Activated naive CD4-positive, alpha-beta T cell treated with anti-CD3 and anti-CD28 coated beads, Interleukin-2, amount 10 ng/mL, durations not matched to agents 7 days and 5 days (primary cell): ENCODE results near the gene GGT1.
"Not testable (repeated sequence)": the region's sequence is repeated elsewhere in the genome, so short reads cannot be mapped to it uniquely, and the experiment has no call there.

Experiments used
- CTCF ChIA-PET: fragments of 350-600 bp; sonication (Branson Sonifier 250); formaldehyde crosslinking; loops from one replicate; lab custom pipeline; 2021; ENCODE audit warnings: antibody characterized with exemption; lab: Charles Lee
- DNase-seq: peaks from one replicate; pipeline ENCODE4 v3.0.0-alpha.2; 2020
- H3K27ac Mint-ChIP-seq: one replicate; pipeline ENCODE4 v1.8.0; 2021; ENCODE audit warnings: mild to moderate bottlenecking, moderate library complexity, mixed read lengths
- H3K27me3 Mint-ChIP-seq: one replicate; pipeline ENCODE4 v1.8.0; 2021; ENCODE audit warnings: mild to moderate bottlenecking, mixed read lengths
- H3K36me3 Mint-ChIP-seq: one replicate; pipeline ENCODE4 v1.8.0; 2021; ENCODE audit warnings: mixed read lengths
- H3K4me1 Mint-ChIP-seq: one replicate; pipeline ENCODE4 v1.8.0; 2021; ENCODE audit warnings: mixed read lengths
- H3K4me3 Mint-ChIP-seq: one replicate; pipeline ENCODE4 v1.8.0; 2021; ENCODE audit warnings: mild to moderate bottlenecking, moderate library complexity, mixed read lengths
- H3K9me3 Mint-ChIP-seq: one replicate; pipeline ENCODE4 v1.8.0; 2021; ENCODE audit warnings: mixed read lengths

Gene GGT1

GRCh38 chr22:24588757-24589481, 14.1 kb upstream of the GGT1 start:
- no peak overlapping the region for H3K4me3 Mint-ChIP-seq
- H3K4me1 Mint-ChIP-seq = peaks cover 8% of the 10 kb centered on the region
- H3K27me3 Mint-ChIP-seq = peaks cover 35% of the 10 kb centered on the region
- CTCF ChIA-PET = no interaction called here
- H3K36me3 Mint-ChIP-seq = no peaks in the 10 kb centered on the region
- no peaks in the 10 kb centered on the region for H3K9me3 Mint-ChIP-seq
- H3K27ac Mint-ChIP-seq = no peak overlapping the region
- no peak for DNase-seq

GRCh38 chr22:24589518-24590030, 13.4 kb upstream of the GGT1 start:
- Mint-ChIP-seq H3K9me3 (no peaks in the 10 kb centered on the region), H3K4me3 (no peak overlapping the region), H3K36me3 (no peaks in the 10 kb centered on the region), H3K27ac (no peak overlapping the region), H3K4me1 (peaks cover 7% of the 10 kb centered on the region), H3K27me3 (peaks cover 41% of the 10 kb centered on the region)
- no peak for DNase-seq
- CTCF ChIA-PET = no interaction called here

- no peak overlapping the region for H3K4me3 Mint-ChIP-seq
- peaks cover 6% of the 10 kb centered on the region for H3K4me1 Mint-ChIP-seq
- peaks cover 45% of the 10 kb centered on the region for H3K27me3 Mint-ChIP-seq
- H3K36me3 Mint-ChIP-seq = no peaks in the 10 kb centered on the region
- H3K27ac Mint-ChIP-seq = no peak overlapping the region
- no peaks in the 10 kb centered on the region for H3K9me3 Mint-ChIP-seq
- CTCF ChIA-PET = no interaction called here
- no peak for DNase-seq
Measured at GRCh38 chr22:24590596-24591173, 12.3 kb upstream of the GGT1 start.

GRCh38 chr22:24591286-24591830, 11.6 kb upstream of the GGT1 start:
- peaks cover 6% of the 10 kb centered on the region for H3K4me1 Mint-ChIP-seq
- DNase-seq = no peak
- no peak overlapping the region for H3K27ac Mint-ChIP-seq
- CTCF ChIA-PET = no interaction called here
- no peak overlapping the region for H3K4me3 Mint-ChIP-seq
- H3K36me3 Mint-ChIP-seq = no peaks in the 10 kb centered on the region
- H3K9me3 Mint-ChIP-seq = no peaks in the 10 kb centered on the region
- peaks cover 45% of the 10 kb centered on the region for H3K27me3 Mint-ChIP-seq

GRCh38 chr22:24592058-24592850, 10.7 kb upstream of the GGT1 start:
- CTCF ChIA-PET = no interaction called here
- H3K36me3 Mint-ChIP-seq = no peaks in the 10 kb centered on the region
- no peak overlapping the region for H3K27ac Mint-ChIP-seq
- peak overlapping the region; percentile 77 for H3K4me3 Mint-ChIP-seq
- no peaks in the 10 kb centered on the region for H3K9me3 Mint-ChIP-seq
- H3K27me3 Mint-ChIP-seq = peaks cover 45% of the 10 kb centered on the region
- H3K4me1 Mint-ChIP-seq = peaks cover 6% of the 10 kb centered on the region
- no peak for DNase-seq

- CTCF ChIA-PET = no interaction called here
Measured at GRCh38 chr22:24592851-24593558, 10.0 kb upstream of the GGT1 start, which contains the start of gene LRRC75B. LRRC75B (minus strand) TSS chr22:24593073; CDS start chr22:24593039, 34 bp downstream.

GRCh38 chr22:24593559-24593835, 9.5 kb upstream of the GGT1 start:
- not testable (repeated sequence) for H3K27ac Mint-ChIP-seq, DNase-seq
- peak overlapping the region; percentile 51 for H3K4me3 Mint-ChIP-seq

More at GRCh38 chr22:24592851-24593558, 10.0 kb upstream of the GGT1 start, which contains the start of gene LRRC75B:
- H3K9me3 Mint-ChIP-seq = no peaks in the 10 kb centered on the region
- H3K4me3 Mint-ChIP-seq = peak within 1 kb of the TSS; percentile 77
- H3K4me1 Mint-ChIP-seq = peaks cover 6% of the 10 kb centered on the region
- no peaks in the 10 kb centered on the region for H3K36me3 Mint-ChIP-seq
- H3K27me3 Mint-ChIP-seq = peaks cover 45% of the 10 kb centered on the region
- DNase-seq = peak; percentile 59
- no peak within 1 kb of the TSS for H3K27ac Mint-ChIP-seq

GRCh38 chr22:24593836-24594568, 9.0 kb upstream of the GGT1 start:
- Mint-ChIP-seq H3K27me3 (peaks cover 45% of the 10 kb centered on the region), H3K36me3 (no peaks in the 10 kb centered on the region), H3K4me1 (peaks cover 6% of the 10 kb centered on the region), H3K9me3 (no peaks in the 10 kb centered on the region), H3K4me3 (no peak overlapping the region), H3K27ac (no peak overlapping the region)
- CTCF ChIA-PET = no interaction called here
- DNase-seq = no peak

More at GRCh38 chr22:24593559-24593835, 9.5 kb upstream of the GGT1 start:
- H3K4me1 Mint-ChIP-seq, H3K9me3 Mint-ChIP-seq, CTCF ChIA-PET, H3K36me3 Mint-ChIP-seq: not testable (repeated sequence)
- H3K27me3 Mint-ChIP-seq = peaks cover 45% of the 10 kb centered on the region

- H3K4me1 Mint-ChIP-seq = peaks cover 8% of the 10 kb centered on the region
- CTCF ChIA-PET = no interaction called here
- no peak for DNase-seq
- H3K4me3 Mint-ChIP-seq = no peak overlapping the region
- H3K36me3 Mint-ChIP-seq = no peaks in the 10 kb centered on the region
- no peak overlapping the region for H3K27ac Mint-ChIP-seq
- no peaks in the 10 kb centered on the region for H3K9me3 Mint-ChIP-seq
- peaks cover 45% of the 10 kb centered on the region for H3K27me3 Mint-ChIP-seq
Measured at GRCh38 chr22:24594569-24595120, 8.3 kb upstream of the GGT1 start.

GRCh38 chr22:24595228-24595627, 7.8 kb upstream of the GGT1 start:
- Mint-ChIP-seq H3K4me1 (peaks cover 8% of the 10 kb centered on the region), H3K27me3 (peaks cover 44% of the 10 kb centered on the region), H3K36me3 (no peaks in the 10 kb centered on the region), H3K27ac (no peak overlapping the region), H3K4me3 (no peak overlapping the region), H3K9me3 (no peaks in the 10 kb centered on the region)
- no peak for DNase-seq
- CTCF ChIA-PET = no interaction called here

GRCh38 chr22:24595863-24596262, 7.1 kb upstream of the GGT1 start:
- CTCF ChIA-PET = no interaction called here
- no peak overlapping the region for H3K27ac Mint-ChIP-seq
- H3K4me3 Mint-ChIP-seq = no peak overlapping the region
- peaks cover 11% of the 10 kb centered on the region for H3K4me1 Mint-ChIP-seq
- no peaks in the 10 kb centered on the region for H3K9me3 Mint-ChIP-seq
- H3K36me3 Mint-ChIP-seq = no peaks in the 10 kb centered on the region
- no peak for DNase-seq
- peaks cover 37% of the 10 kb centered on the region for H3K27me3 Mint-ChIP-seq

GRCh38 chr22:24597076-24597475, 5.9 kb upstream of the GGT1 start:
- H3K4me3 Mint-ChIP-seq, H3K36me3 Mint-ChIP-seq, H3K27ac Mint-ChIP-seq, H3K9me3 Mint-ChIP-seq, DNase-seq, CTCF ChIA-PET: not testable (repeated sequence)
- Mint-ChIP-seq H3K4me1 (peaks cover 22% of the 10 kb centered on the region), H3K27me3 (peaks cover 25% of the 10 kb centered on the region)

GRCh38 chr22:24599514-24599913, 3.5 kb upstream of the GGT1 start:
- no peak overlapping the region for H3K27ac Mint-ChIP-seq
- peaks cover 37% of the 10 kb centered on the region for H3K4me1 Mint-ChIP-seq
- peaks cover 4% of the 10 kb centered on the region for H3K27me3 Mint-ChIP-seq
- H3K36me3 Mint-ChIP-seq = no peaks in the 10 kb centered on the region
- no peaks in the 10 kb centered on the region for H3K9me3 Mint-ChIP-seq
- CTCF ChIA-PET = no interaction called here
- no peak for DNase-seq
- no peak overlapping the region for H3K4me3 Mint-ChIP-seq
